MM.1S (cell line): ENCODE data around the gene USP6NL.

Experiments used
- DNase-seq: peaks from one replicate; pipeline ENCODE4 v3.0.0-alpha.2; 2015
- H2AFZ ChIP-seq: fragments of 300-600 bp; sonication (generic); 2 replicates; pipeline ENCODE4 v1.6.0; 2016; ENCODE audit warnings: antibody characterized with exemption, low read length
- H3F3A ChIP-seq: fragments of 300-600 bp; sonication (generic); 2 replicates; pipeline ENCODE4 v1.6.1; 2016; ENCODE audit warnings: mild to moderate bottlenecking, antibody characterized with exemption, low read length, moderate library complexity, mixed read lengths; ENCODE audit not compliant: insufficient read depth
- H3K27ac ChIP-seq: fragments of 300-600 bp; sonication (generic); 2 replicates; pipeline ENCODE4 v1.5.1; 2016; ENCODE audit warnings: mild to moderate bottlenecking, low read length
- H3K27me3 ChIP-seq: fragments of 300-600 bp; sonication (generic); replicated peaks from 2 replicates; pipeline ENCODE4 v1.6.0; 2016; ENCODE audit warnings: low read length; ENCODE audit not compliant: insufficient read depth
- H3K36me3 ChIP-seq: fragments of 300-600 bp; sonication (generic); replicated peaks from 2 replicates; pipeline ENCODE4 v1.6.1; 2016; ENCODE audit warnings: mild to moderate bottlenecking, low read length, mixed read lengths; ENCODE audit not compliant: insufficient read depth
- H3K4me1 ChIP-seq: fragments of 300-600 bp; sonication (generic); 2 replicates; pipeline ENCODE4 v1.6.1; 2016; ENCODE audit warnings: low read length, mixed read lengths
- H3K4me2 ChIP-seq: fragments of 300-600 bp; sonication (generic); 2 replicates; pipeline ENCODE4 v1.6.0; 2016; ENCODE audit warnings: low read depth, low read length
- H3K4me3 ChIP-seq: fragments of 300-600 bp; sonication (generic); 2 replicates; pipeline ENCODE4 v1.5.1; 2016; ENCODE audit warnings: low read length, mixed read lengths
- H3K79me2 ChIP-seq: fragments of 300-600 bp; sonication (generic); 2 replicates; pipeline ENCODE4 v1.6.1; 2016; ENCODE audit warnings: mixed run types, low read length, mixed read lengths
- H3K9ac ChIP-seq: fragments of 300-600 bp; sonication (generic); 2 replicates; pipeline ENCODE4 v1.6.1; 2016; ENCODE audit warnings: low read length, mixed read lengths
- H3K9me2 ChIP-seq: fragments of 300-600 bp; sonication (generic); replicated peaks from 2 replicates; pipeline ENCODE4 v1.6.1; 2016; ENCODE audit warnings: mild to moderate bottlenecking, low read length, mixed read lengths; ENCODE audit not compliant: insufficient read depth
- H3K9me3 ChIP-seq: fragments of 300-600 bp; sonication (generic); replicated peaks from 2 replicates; pipeline ENCODE4 v1.6.1; 2016; ENCODE audit warnings: mild to moderate bottlenecking, low read length, mixed read lengths; ENCODE audit not compliant: insufficient read depth
- H4K20me1 ChIP-seq: fragments of 300-600 bp; sonication (generic); 2 replicates; pipeline ENCODE4 v1.6.1; 2016; ENCODE audit warnings: mild to moderate bottlenecking, low read length, moderate library complexity, mixed read lengths; ENCODE audit not compliant: insufficient read depth
- CTCF ChIP-seq: fragments of 300-600 bp; sonication (generic); IDR thresholded peaks from 2 replicates; pipeline ENCODE4 v1.5.1; 2016; ENCODE audit warnings: antibody characterized with exemption, low read length, mixed read lengths
- EZH2 ChIP-seq: fragments of 300-600 bp; sonication (generic); optimal IDR thresholded peaks from 2 replicates; pipeline ENCODE3; 2017; ENCODE audit warnings: low read depth, mild to moderate bottlenecking, antibody characterized with exemption, low read length, mixed read lengths
- EZH2phosphoT487 ChIP-seq: fragments of 300-600 bp; sonication (generic); IDR thresholded peaks from 2 replicates; pipeline ENCODE4 v1.6.1; 2018; ENCODE audit warnings: antibody characterized with exemption, low read length

The USP6NL gene

GRCh38 chr10:11536228-11536627 is 75.2 kb downstream of the USP6NL start:
- H3K9me2 ChIP-seq, result no peaks in the 10 kb centered on the region
- H3K36me3 ChIP-seq, result no peaks in the 10 kb centered on the region
- H3K9ac ChIP-seq, result no peak overlapping the region
- no peaks in the 10 kb centered on the region for H3K27me3 ChIP-seq
- H3K4me2 ChIP-seq, result no peak overlapping the region
- H3K9me3 ChIP-seq, result no peaks in the 10 kb centered on the region
- no peaks in the 10 kb centered on the region for H4K20me1 ChIP-seq
- H2AFZ ChIP-seq, result no peak overlapping the region
- no peak for TF ChIP-seq EZH2phosphoT487
- TF ChIP-seq CTCF, result no peak
- TF ChIP-seq EZH2, result no peak
- H3F3A ChIP-seq, result no peaks in the 10 kb centered on the region
- H3K4me3 ChIP-seq, result no peak overlapping the region
- H3K27ac ChIP-seq, result no peak overlapping the region
- H3K4me1 ChIP-seq, result no peaks in the 10 kb centered on the region
- H3K79me2 ChIP-seq, result no peaks in the 10 kb centered on the region
- no peak for DNase-seq

- no peaks in the 10 kb centered on the region for H3K79me2 ChIP-seq
Measured at GRCh38 chr10:11535346-11535959, 76.0 kb downstream of the USP6NL start.

GRCh38 chr10:11533328-11533781 is 78.1 kb downstream of the USP6NL start:
- Histone ChIP-seq H3K79me2 (no peaks in the 10 kb centered on the region), H3K9ac (no peak overlapping the region), H3F3A (no peaks in the 10 kb centered on the region), H3K27ac (no peak overlapping the region), H3K9me3 (no peaks in the 10 kb centered on the region), H3K4me2 (no peak overlapping the region), H4K20me1 (no peaks in the 10 kb centered on the region), H2AFZ (no peak overlapping the region), H3K4me1 (peaks cover 3% of the 10 kb centered on the region; the same call in 1 of the 2 replicates), H3K36me3 (no peaks in the 10 kb centered on the region), H3K9me2 (no peaks in the 10 kb centered on the region), H3K27me3 (no peaks in the 10 kb centered on the region), H3K4me3 (no peak overlapping the region)
- DNase-seq, result no peak
- TF ChIP-seq EZH2 (no peak), CTCF (no peak), EZH2phosphoT487 (no peak)

More at GRCh38 chr10:11535346-11535959, 76.0 kb downstream of the USP6NL start:
- DNase-seq, result no peak
- H3F3A ChIP-seq, result no peaks in the 10 kb centered on the region
- H3K9ac ChIP-seq, result no peak overlapping the region
- H2AFZ ChIP-seq, result no peak overlapping the region
- H3K9me2 ChIP-seq, result no peaks in the 10 kb centered on the region
- H3K27me3 ChIP-seq, result no peaks in the 10 kb centered on the region
- H3K36me3 ChIP-seq, result no peaks in the 10 kb centered on the region
- H3K4me1 ChIP-seq, result no peaks in the 10 kb centered on the region
- H3K4me3 ChIP-seq, result no peak overlapping the region
- H3K9me3 ChIP-seq, result no peaks in the 10 kb centered on the region
- no peak overlapping the region for H3K4me2 ChIP-seq
- TF ChIP-seq EZH2 (no peak), CTCF (no peak), EZH2phosphoT487 (no peak)
- no peaks in the 10 kb centered on the region for H4K20me1 ChIP-seq
- H3K27ac ChIP-seq, result no peak overlapping the region
